Neuronal stem cell (in vitro differentiated cells): ENCODE measurements around the gene EME1.

Experiments
- DNase-seq: peaks from one replicate; pipeline ENCODE4 v3.0.0-alpha.2; 2013; ENCODE audit warnings: low spot score
- H2AFZ ChIP-seq: one replicate; pipeline ENCODE4 v1.6.1; 2013; ENCODE audit warnings: mild to moderate bottlenecking, low read length, inconsistent platforms
- H2AK5ac ChIP-seq: 2 replicates; pipeline ENCODE4 v1.6.1; 2013; ENCODE audit warnings: low read depth, mild to moderate bottlenecking, inconsistent platforms, low read length, moderate library complexity, mixed read lengths
- H2BK120ac ChIP-seq: 2 replicates; pipeline ENCODE4 v1.6.1; 2013; ENCODE audit warnings: low read depth, mild to moderate bottlenecking, inconsistent platforms, low read length, moderate library complexity, mixed read lengths
- H2BK12ac ChIP-seq: one replicate; pipeline ENCODE4 v1.6.1; 2013; ENCODE audit warnings: low read length, inconsistent platforms
- H2BK15ac ChIP-seq: 2 replicates; pipeline ENCODE4 v1.6.1; 2013; ENCODE audit warnings: mild to moderate bottlenecking, low read length, inconsistent platforms, mixed read lengths
- H2BK5ac ChIP-seq: one replicate; pipeline ENCODE4 v1.6.1; 2013; ENCODE audit warnings: inconsistent platforms, mild to moderate bottlenecking, low read length, moderate library complexity
- H3K14ac ChIP-seq: one replicate; pipeline ENCODE4 v1.6.1; 2013; ENCODE audit warnings: low read length, inconsistent platforms
- H3K18ac ChIP-seq: 2 replicates; pipeline ENCODE4 v1.6.1; 2013; ENCODE audit warnings: low read length, inconsistent platforms
- H3K23ac ChIP-seq: 2 replicates; pipeline ENCODE4 v1.6.1; 2013; ENCODE audit warnings: low read depth, mild to moderate bottlenecking, mixed read lengths, low read length, inconsistent platforms; ENCODE audit not compliant: poor library complexity
- H3K27ac ChIP-seq: replicated peaks from 3 replicates; pipeline ENCODE4 v1.5.1; 2013; ENCODE audit warnings: low read length, inconsistent platforms
- H3K27me3 ChIP-seq, 3 experiments: 2 replicates each; pipeline ENCODE4 v1.6.1; 2013; ENCODE audit warnings: low read length in 3 of 3, mild to moderate bottlenecking in 2 of 3, inconsistent platforms in 1 of 3, low read depth in 1 of 3, mixed read lengths in 1 of 3, moderate library complexity in 1 of 3; ENCODE audit not compliant: control insufficient read depth in 3 of 3, insufficient read depth in 3 of 3
- H3K36me3 ChIP-seq, 2 donors: replicated peaks in 1 of 2; 2 replicates each; pipeline ENCODE4 v1.6.1; 2013; ENCODE audit warnings: low read length in 2 of 2; ENCODE audit not compliant: control insufficient read depth in 2 of 2, insufficient read depth in 2 of 2
- H3K4ac ChIP-seq: 2 replicates; pipeline ENCODE4 v1.6.1; 2013; ENCODE audit warnings: inconsistent platforms, mild to moderate bottlenecking, low read length, moderate library complexity
- H3K4me1 ChIP-seq, 2 donors: 1 replicate in 1 of 2; 2 replicates in 1 of 2; pipeline ENCODE4 v1.6.1; 2013; ENCODE audit warnings: low read length in 2 of 2, low read depth in 1 of 2; ENCODE audit not compliant: control insufficient read depth in 2 of 2, insufficient read depth in 1 of 2
- H3K4me2 ChIP-seq: one replicate; pipeline ENCODE4 v1.6.1; 2013; ENCODE audit warnings: mild to moderate bottlenecking, low read length, inconsistent platforms; ENCODE audit not compliant: insufficient read depth, poor library complexity, severe bottlenecking
- H3K4me3 ChIP-seq, 2 donors: 2 replicates each; pipeline ENCODE4 v1.5.1; 2013; ENCODE audit warnings: low read length in 2 of 2, mild to moderate bottlenecking in 2 of 2, inconsistent platforms in 1 of 2, moderate library complexity in 1 of 2
- H3K79me1 ChIP-seq: one replicate; pipeline ENCODE4 v1.6.1; 2013; ENCODE audit warnings: low read depth, mild to moderate bottlenecking, inconsistent platforms, low read length, moderate library complexity
- H3K9ac ChIP-seq: one replicate; pipeline ENCODE4 v1.6.1; 2013; ENCODE audit warnings: mild to moderate bottlenecking, low read depth, low read length, inconsistent platforms; ENCODE audit not compliant: poor library complexity
- H3K9me3 ChIP-seq, 2 donors: replicated peaks in 1 of 2; 2 replicates each; pipeline versions ENCODE3 to v1.6.1; 2013; ENCODE audit warnings: low read length in 2 of 2, mild to moderate bottlenecking in 2 of 2, inconsistent platforms in 1 of 2, low read depth in 1 of 2, mixed read lengths in 1 of 2, moderate library complexity in 1 of 2; ENCODE audit not compliant: control insufficient read depth in 2 of 2, insufficient read depth in 1 of 2
- H4K8ac ChIP-seq: one replicate; pipeline ENCODE4 v1.6.1; 2013; ENCODE audit warnings: low read depth, mild to moderate bottlenecking, inconsistent platforms, low read length, moderate library complexity
- H4K91ac ChIP-seq: one replicate; pipeline ENCODE4 v1.6.1; 2013; ENCODE audit warnings: low read length, low read depth, mild to moderate bottlenecking, inconsistent platforms; ENCODE audit not compliant: poor library complexity
- WGBS, 2 donors: extraction: QIAGEN DNeasy Blood & Tissue Kit; methylation state at CpG; one replicate each; pipeline ENCODE4 v1.1.7; 2013; ENCODE audit warnings: missing lambda C conversion rate in 2 of 2, mixed read lengths in 1 of 2; ENCODE audit not compliant: insufficient read length in 2 of 2, insufficient replicate concordance in 1 of 2; ENCODE audit errors: extremely low coverage in 2 of 2; 5-methylcytosine and 5-hydroxymethylcytosine counted together

The EME1 gene

GRCh38 chr17:50358177-50358576 lies 14.9 kb upstream of the EME1 start:
- peaks cover 57 to 79% of the 10 kb centered on the region in 2 donors for H3K36me3 ChIP-seq

GRCh38 chr17:50359005-50359699 lies 13.9 kb upstream of the EME1 start:
- Histone ChIP-seq H2AK5ac (no peak overlapping the region), H3K9me3 (no peaks in the 10 kb centered on the region), H3K27me3 (no peaks in the 10 kb centered on the region), H3K9ac (peak overlapping the region; percentile 72), H2BK12ac (no peak overlapping the region), H3K4me1 (peaks cover 14 to 18% of the 10 kb centered on the region in 2 donors), H4K8ac (no peak overlapping the region), H2BK120ac (no peak overlapping the region), H3K79me1 (peaks cover 13% of the 10 kb centered on the region), H3K4me3 (no peak overlapping the region), H3K4ac (no peak overlapping the region), H4K91ac (no peak overlapping the region), H2BK5ac (no peak overlapping the region), H3K14ac (no peak overlapping the region), H2BK15ac (no peak overlapping the region), H3K23ac (no peak overlapping the region), H3K27ac (no peak overlapping the region), H3K18ac (no peak overlapping the region), H2AFZ (no peak overlapping the region), H3K4me2 (no peak overlapping the region), H3K36me3 (peaks cover 49 to 69% of the 10 kb centered on the region in 2 donors)
- no CpG with 5 or more reads among the region's 5 CpGs for WGBS, 2 donors
- DNase-seq: no peak

More at GRCh38 chr17:50358177-50358576, 14.9 kb upstream of the EME1 start:
- Histone ChIP-seq H3K9ac (no peak overlapping the region), H2BK15ac (no peak overlapping the region), H4K91ac (no peak overlapping the region), H3K79me1 (peaks cover 17% of the 10 kb centered on the region), H4K8ac (no peak overlapping the region), H3K18ac (no peak overlapping the region), H2BK120ac (no peak overlapping the region), H2AFZ (no peak overlapping the region), H2BK12ac (no peak overlapping the region), H3K4ac (no peak overlapping the region), H3K4me2 (no peak overlapping the region), H3K14ac (no peak overlapping the region), H3K4me1 (peaks cover 7 to 9% of the 10 kb centered on the region in 2 donors), H3K4me3 (no peak overlapping the region), H2AK5ac (no peak overlapping the region), H3K27ac (no peak overlapping the region), H3K23ac (no peak overlapping the region), H3K27me3 (no peaks in the 10 kb centered on the region), H2BK5ac (no peak overlapping the region), H3K9me3 (no peaks in the 10 kb centered on the region)
- DNase-seq: no peak
- no CpG with 5 or more reads among the region's 17 CpGs for WGBS, 2 donors

- Histone ChIP-seq H3K4ac (no peak overlapping the region), H2BK12ac (no peak overlapping the region), H2BK120ac (no peak overlapping the region), H3K27ac (no peak overlapping the region), H2BK15ac (no peak overlapping the region), H2BK5ac (no peak overlapping the region), H3K4me2 (no peak overlapping the region), H4K91ac (no peak overlapping the region), H3K36me3 (peaks cover 40 to 60% of the 10 kb centered on the region in 2 donors), H3K9ac (no peak overlapping the region), H3K27me3 (no peaks in the 10 kb centered on the region), H4K8ac (no peak overlapping the region), H3K9me3 (no peaks in the 10 kb centered on the region), H3K18ac (no peak overlapping the region), H2AFZ (no peak overlapping the region), H3K4me3 (no peak overlapping the region), H3K14ac (no peak overlapping the region), H3K4me1 (peaks cover 20 to 26% of the 10 kb centered on the region in 2 donors), H2AK5ac (no peak overlapping the region), H3K23ac (no peak overlapping the region), H3K79me1 (peaks cover 12% of the 10 kb centered on the region)
- WGBS, 2 donors: no CpG with 5 or more reads among the region's 14 CpGs
- no peak for DNase-seq
Observed at GRCh38 chr17:50359998-50360461, 13.0 kb upstream of the EME1 start.

GRCh38 chr17:50360486-50361115 lies 12.4 kb upstream of the EME1 start:
- no peak overlapping the region for H2BK120ac ChIP-seq
- H2AFZ ChIP-seq: no peak overlapping the region
- H4K8ac ChIP-seq: no peak overlapping the region
- no peaks in the 10 kb centered on the region for H3K27me3 ChIP-seq
- H3K4me2 ChIP-seq: no peak overlapping the region
- H3K79me1 ChIP-seq: peaks cover 12% of the 10 kb centered on the region
- H2BK5ac ChIP-seq: no peak overlapping the region
- WGBS, 2 donors: no CpG with 5 or more reads among the region's 11 CpGs
- H3K4me1 ChIP-seq: peaks cover 20 to 32% of the 10 kb centered on the region in 2 donors
- H3K9ac ChIP-seq: no peak overlapping the region
- H3K9me3 ChIP-seq: no peaks in the 10 kb centered on the region
- no peak overlapping the region for H3K18ac ChIP-seq
- no peak overlapping the region for H3K4me3 ChIP-seq
- no peak overlapping the region for H3K4ac ChIP-seq
- H3K23ac ChIP-seq: no peak overlapping the region
- no peak overlapping the region for H3K27ac ChIP-seq
- H2BK15ac ChIP-seq: no peak overlapping the region
- no peak for DNase-seq
- peaks cover 34 to 58% of the 10 kb centered on the region in 2 donors for H3K36me3 ChIP-seq
- H3K14ac ChIP-seq: no peak overlapping the region
- no peak overlapping the region for H4K91ac ChIP-seq
- H2BK12ac ChIP-seq: no peak overlapping the region
- H2AK5ac ChIP-seq: no peak overlapping the region
